ENCODE measurements around the gene RHEX.
A peak's percentile ranks its signal among the peaks of the same experiment; 100 is the strongest.

The RHEX gene

GRCh38 chr1:206066479-206067171, 13.7 kb downstream of the RHEX start:
- DNase-seq (ENCODE audit: low spot score): peak; percentile 59
- TF ChIP-seq, protein P1, sequence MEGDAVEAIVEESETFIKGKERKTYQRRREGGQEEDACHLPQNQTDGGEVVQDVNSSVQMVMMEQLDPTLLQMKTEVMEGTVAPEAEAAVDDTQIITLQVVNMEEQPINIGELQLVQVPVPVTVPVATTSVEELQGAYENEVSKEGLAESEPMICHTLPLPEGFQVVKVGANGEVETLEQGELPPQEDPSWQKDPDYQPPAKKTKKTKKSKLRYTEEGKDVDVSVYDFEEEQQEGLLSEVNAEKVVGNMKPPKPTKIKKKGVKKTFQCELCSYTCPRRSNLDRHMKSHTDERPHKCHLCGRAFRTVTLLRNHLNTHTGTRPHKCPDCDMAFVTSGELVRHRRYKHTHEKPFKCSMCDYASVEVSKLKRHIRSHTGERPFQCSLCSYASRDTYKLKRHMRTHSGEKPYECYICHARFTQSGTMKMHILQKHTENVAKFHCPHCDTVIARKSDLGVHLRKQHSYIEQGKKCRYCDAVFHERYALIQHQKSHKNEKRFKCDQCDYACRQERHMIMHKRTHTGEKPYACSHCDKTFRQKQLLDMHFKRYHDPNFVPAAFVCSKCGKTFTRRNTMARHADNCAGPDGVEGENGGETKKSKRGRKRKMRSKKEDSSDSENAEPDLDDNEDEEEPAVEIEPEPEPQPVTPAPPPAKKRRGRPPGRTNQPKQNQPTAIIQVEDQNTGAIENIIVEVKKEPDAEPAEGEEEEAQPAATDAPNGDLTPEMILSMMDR (IDR thresholded peaks at IDR 0.05; ENCODE audit: extremely low read depth, missing control alignments): no peak

GRCh38 chr1:206067486-206068227, 14.7 kb downstream of the RHEX start:
- no peak for DNase-seq (ENCODE audit: low spot score)
- TF ChIP-seq, protein P1 (IDR thresholded peaks at IDR 0.05; ENCODE audit: extremely low read depth, missing control alignments): no peak

DNA sequence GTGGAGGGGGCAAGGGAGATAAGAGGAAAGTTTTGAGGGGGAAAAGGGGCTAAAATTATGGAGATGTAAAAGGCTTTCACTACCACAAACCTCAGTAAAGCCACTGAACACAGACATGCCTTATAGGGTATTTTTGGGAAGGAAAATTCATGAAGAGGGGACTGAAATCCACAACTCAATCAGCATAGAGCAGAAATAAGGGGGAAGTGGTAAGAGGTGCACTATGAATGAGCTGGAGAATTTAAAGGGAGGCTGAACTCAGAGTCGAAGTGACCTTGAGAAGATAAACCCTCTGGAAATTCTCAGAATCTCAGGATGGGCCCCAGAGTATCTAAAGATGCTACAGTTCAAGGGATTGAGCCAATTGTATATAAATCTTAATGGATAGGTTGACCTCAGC, 15.3 kb downstream of the RHEX start:
- TF ChIP-seq, protein P1 (IDR thresholded peaks at IDR 0.05; ENCODE audit: extremely low read depth, missing control alignments): no peak
- no peak for DNase-seq (ENCODE audit: low spot score)

- TF ChIP-seq, protein P1 (IDR thresholded peaks at IDR 0.05; ENCODE audit: extremely low read depth, missing control alignments): no peak
- DNase-seq (ENCODE audit: low spot score): no peak
Measured at GRCh38 chr1:206070627-206071304, 17.8 kb downstream of the RHEX start.

- TF ChIP-seq, protein P1 (IDR thresholded peaks at IDR 0.05; ENCODE audit: extremely low read depth, missing control alignments): no peak
- no peak for DNase-seq (ENCODE audit: low spot score)
Measured at GRCh38 chr1:206074839-206075238, 21.9 kb downstream of the RHEX start.

DNA sequence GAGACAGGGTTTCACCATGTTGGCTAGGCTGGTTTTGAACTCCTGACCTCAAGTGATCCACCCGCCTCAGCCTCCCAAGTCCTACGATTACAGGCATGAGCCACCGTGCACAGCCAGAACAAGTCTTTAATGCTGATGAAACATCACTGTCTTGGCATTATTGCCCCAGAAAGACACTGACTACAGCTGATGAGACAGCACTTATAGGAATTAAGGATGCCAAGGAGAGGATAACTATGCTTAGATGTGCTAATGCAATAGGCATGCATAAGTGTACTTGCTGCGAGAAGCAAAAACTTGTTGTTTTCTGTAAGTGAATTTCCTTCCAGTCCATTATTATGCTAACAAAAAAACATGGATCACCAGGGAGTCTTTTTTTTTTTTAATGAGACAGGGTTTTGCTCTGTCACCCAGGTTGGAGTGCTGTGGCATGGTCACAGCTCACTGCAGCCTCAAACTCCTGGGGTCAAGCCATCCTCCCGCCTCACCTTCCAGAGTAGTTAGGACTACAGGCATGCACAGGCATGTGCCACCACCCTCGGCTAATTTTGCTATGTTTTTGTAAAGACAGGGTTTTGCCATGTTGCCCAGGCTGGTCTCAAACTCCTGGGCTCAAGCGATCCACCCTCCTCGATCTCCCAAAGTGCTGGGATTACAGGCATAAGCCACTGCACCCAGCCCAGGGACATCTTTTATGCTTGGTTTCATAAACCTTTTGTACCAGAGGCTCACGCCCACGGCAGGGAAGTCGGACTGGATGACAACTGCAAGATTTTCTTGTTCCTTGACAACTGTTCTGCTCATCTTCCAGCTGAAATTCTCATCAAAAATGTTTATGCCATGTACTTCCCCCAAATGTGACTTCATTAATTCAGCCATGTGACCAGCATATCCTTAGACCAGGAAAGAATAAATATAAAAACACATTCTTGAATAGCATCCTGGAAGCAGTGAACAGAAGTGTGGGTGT, 23.1 kb downstream of the RHEX start:
- no peak for DNase-seq (ENCODE audit: low spot score)
- TF ChIP-seq, protein P1 (IDR thresholded peaks at IDR 0.05; ENCODE audit: extremely low read depth, missing control alignments): no peak

Measured in GM20000 (cell line).